Left kidney (tissue), 8 donors: ENCODE data around the gene EZH2. TPM values are rescaled to one million over a fixed set of nuclear protein-coding genes. Genes with fewer than 3 reads are reported as not detected.

Experiments
- DNase-seq: peaks from one replicate; pipeline ENCODE4 v3.0.0-alpha.2; 2013
- long read RNA-seq, 8 donors: transcript quantifications; one replicate each; lab custom pipeline, GENCODE V29; 2026
- polyA plus RNA-seq: library from polyadenylated mRNA; unstranded; fragments of 120-200 nt; gene quantifications from one replicate; pipeline ENCODE4 v1.2.1, GENCODE V29; 2013; ENCODE audit not compliant: insufficient read length

The EZH2 gene
- polyA plus RNA-seq: 63.9 TPM
- long read RNA-seq, donor 1, partial matches to known transcripts: 10 of 13 reads
- long read RNA-seq, donor 1, other reads (novel, unspliced or antisense): 0 of 13 reads
- long read RNA-seq, donor 2, partial matches to known transcripts: 14 of 19 reads
- long read RNA-seq, donor 2, other reads (novel, unspliced or antisense): 0 of 19 reads
- long read RNA-seq, donor 3, partial matches to known transcripts: 27 of 31 reads
- long read RNA-seq, donor 3, other reads (novel, unspliced or antisense): 0 of 31 reads
- long read RNA-seq, donor 4, partial matches to known transcripts: 5 of 5 reads
- long read RNA-seq, donor 4, other reads (novel, unspliced or antisense): 0 of 5 reads
- long read RNA-seq, donor 5, partial matches to known transcripts: 24 of 30 reads
- long read RNA-seq, donor 5, other reads (novel, unspliced or antisense): 0 of 30 reads
- long read RNA-seq, donor 6, transcript EZH2-203 (20 exons, 2,591 nt): major isoform, 5 of 12 reads
- long read RNA-seq, donor 6, partial matches to known transcripts: 7 of 12 reads
- long read RNA-seq, donor 6, other reads (novel, unspliced or antisense): 0 of 12 reads
- long read RNA-seq, donor 7, partial matches to known transcripts: 19 of 22 reads
- long read RNA-seq, donor 7, other reads (novel, unspliced or antisense): 0 of 22 reads
- long read RNA-seq, donor 8, partial matches to known transcripts: 0 of 1 reads
- long read RNA-seq, donor 8, other reads (novel, unspliced or antisense): 0 of 1 reads

- DNase-seq: no peak
Measured at GRCh38 chr7:148884049-148884298, at the start of gene EZH2. Gene EZH2 (minus strand): TSS chr7:148884291. CDS start chr7:148847298, 36,993 bp downstream.

- DNase-seq: no peak
Measured at GRCh38 chr7:148931470-148931869, 47.4 kb upstream of the EZH2 start.

- DNase-seq: no peak
Measured at GRCh38 chr7:148930335-148930734, 46.2 kb upstream of the EZH2 start.

- DNase-seq: no peak
Measured at GRCh38 chr7:148929176-148929575, 45.1 kb upstream of the EZH2 start.

GRCh38 chr7:148927123-148928045, 43.3 kb upstream of the EZH2 start:
- DNase-seq: no peak

DNA sequence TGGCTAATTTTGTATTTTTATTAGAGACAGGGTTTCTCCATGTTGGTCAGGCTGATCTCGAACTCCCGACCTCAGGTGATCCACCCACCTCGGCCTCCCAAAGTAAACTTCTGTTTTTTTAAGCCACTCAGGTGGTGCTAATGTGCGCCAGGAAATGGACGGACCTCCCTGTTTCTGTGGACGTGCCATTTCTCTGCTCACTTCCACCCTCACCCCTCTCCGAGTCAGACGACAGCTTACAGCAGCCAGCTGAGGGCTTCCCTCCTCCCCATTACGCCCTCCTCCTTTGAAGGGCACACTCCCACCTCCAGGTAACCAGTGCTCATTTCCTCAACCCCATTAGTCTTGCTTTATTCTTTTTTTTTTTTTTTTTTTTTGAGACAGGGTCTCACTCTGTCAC, 41.7 kb upstream of the EZH2 start:
- no peak for DNase-seq

- no peak for DNase-seq
Measured at GRCh38 chr7:148924011-148924410, 39.9 kb upstream of the EZH2 start.

DNA sequence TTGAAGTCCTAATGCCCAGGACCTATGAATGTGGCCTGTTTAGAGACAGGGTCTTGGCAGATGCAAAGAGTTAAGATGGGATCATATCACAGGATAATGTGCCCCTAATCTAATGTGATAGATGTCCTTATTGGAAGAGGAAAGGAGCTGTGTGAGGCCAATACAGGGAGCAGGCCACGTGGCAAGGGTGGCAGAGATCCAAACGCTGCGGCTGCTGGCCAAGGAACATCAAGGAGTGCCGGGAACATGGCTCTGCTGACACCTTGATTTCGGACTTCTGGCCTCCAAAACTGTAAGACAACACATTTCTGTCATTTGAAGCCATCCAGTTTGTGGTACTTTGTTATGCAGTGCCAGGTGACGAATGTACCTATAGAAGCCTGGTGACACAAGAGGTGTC, 37.7 kb upstream of the EZH2 start:
- no peak for DNase-seq

DNA sequence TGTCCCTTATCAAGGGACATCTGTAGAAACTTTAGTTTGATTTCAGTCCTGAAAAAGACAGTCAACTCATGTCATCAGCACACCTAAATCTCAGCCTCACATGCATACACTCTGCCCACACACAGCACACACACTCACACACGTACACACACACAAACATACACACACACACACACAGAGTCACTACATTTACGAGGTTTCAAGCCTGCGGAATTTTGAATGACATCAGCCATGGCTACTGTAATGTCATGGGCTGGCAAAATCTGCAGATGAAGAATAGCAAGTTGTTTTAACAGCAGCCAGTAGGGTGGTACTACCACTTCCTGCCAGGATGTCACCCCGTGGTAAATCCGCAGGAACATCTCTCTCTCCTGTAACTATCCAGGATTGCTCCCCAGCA, 37.1 kb upstream of the EZH2 start:
- DNase-seq: no peak

DNA sequence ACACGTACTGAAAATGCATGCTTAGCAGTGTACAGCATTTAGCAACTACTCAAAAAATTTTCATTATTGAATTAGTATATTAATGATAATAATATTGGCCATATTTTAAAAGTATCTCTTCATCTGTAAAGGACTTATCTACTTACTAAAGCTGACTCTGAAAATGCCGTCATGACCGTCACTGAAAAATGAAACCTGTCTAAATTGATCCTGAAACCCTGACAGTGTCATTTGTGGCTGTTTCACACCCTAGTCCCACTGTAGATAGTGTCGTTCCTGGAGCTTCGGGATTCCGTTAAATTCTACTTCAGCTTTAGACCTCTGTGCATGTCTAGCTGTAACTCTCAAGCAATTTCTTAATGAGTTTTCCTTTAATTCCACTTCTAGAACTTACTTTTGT, 35.8 kb upstream of the EZH2 start:
- DNase-seq: no peak

- no peak for DNase-seq
Measured at GRCh38 chr7:148918058-148918596, 34.0 kb upstream of the EZH2 start.

- DNase-seq: peak; percentile 44
Measured at GRCh38 chr7:148916186-148916585, 32.1 kb upstream of the EZH2 start.

- DNase-seq: no peak
Measured at GRCh38 chr7:148915211-148915610, 31.1 kb upstream of the EZH2 start.

GRCh38 chr7:148914208-148914777, 30.2 kb upstream of the EZH2 start:
- no peak for DNase-seq

DNA sequence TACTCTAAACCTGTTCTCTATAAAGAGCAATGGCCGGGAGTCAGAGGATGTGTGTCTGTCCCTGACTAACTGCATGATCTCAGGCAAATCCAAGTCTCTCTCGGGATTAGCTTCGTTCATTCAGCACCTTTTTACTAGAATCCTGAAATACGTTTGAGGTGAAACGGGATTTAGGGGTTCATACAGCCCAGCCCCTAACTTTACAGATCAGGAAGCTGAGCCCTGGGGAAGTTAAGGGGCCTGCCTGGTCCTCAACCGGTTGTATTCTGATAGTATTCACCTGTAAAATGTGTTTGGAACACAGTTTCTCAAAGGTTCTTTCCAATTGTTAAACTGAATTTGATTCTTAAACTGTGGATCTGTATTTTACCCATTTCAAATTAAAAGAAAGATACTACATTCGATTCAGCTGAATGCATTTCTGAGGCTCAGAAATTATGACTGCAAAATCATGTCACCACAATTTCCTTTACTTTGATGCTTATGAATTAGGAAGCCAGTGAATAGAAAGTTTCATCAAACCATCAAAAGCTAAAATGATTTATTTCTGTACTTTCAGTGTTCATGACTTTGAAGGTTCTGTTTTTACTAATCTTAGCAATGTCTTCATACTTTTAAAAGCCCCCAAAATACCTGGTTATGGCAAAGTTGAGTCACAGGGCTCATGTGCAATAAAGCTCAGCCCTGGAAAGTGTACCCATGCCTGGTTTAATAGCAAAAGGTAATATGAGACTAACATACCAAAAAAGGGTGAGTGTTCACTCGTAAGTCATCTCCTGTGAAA, 28.9 kb upstream of the EZH2 start:
- DNase-seq: no peak

DNA sequence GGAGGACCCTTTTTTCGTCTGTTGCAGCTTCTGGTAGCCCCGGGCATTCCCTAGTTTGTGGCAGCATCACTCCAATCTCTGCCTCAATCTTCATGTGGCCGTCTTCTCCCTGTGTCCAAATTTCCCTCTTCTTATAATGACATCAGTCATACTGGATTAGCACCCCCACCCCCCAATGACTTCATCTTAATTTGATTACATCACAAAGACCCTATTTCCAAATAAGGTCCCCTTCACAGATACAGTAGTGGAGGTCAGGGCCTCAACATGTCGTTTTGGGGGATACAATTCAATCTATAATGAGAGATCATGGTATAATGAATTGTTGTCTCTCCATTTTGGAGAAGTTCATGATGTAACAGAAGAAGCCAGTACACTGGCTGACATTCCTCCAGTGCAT, 28.1 kb upstream of the EZH2 start:
- DNase-seq: no peak

- DNase-seq: no peak
Measured at GRCh38 chr7:148911626-148912025, 27.5 kb upstream of the EZH2 start.

GRCh38 chr7:148909568-148909967, 25.5 kb upstream of the EZH2 start:
- no peak for DNase-seq

DNA sequence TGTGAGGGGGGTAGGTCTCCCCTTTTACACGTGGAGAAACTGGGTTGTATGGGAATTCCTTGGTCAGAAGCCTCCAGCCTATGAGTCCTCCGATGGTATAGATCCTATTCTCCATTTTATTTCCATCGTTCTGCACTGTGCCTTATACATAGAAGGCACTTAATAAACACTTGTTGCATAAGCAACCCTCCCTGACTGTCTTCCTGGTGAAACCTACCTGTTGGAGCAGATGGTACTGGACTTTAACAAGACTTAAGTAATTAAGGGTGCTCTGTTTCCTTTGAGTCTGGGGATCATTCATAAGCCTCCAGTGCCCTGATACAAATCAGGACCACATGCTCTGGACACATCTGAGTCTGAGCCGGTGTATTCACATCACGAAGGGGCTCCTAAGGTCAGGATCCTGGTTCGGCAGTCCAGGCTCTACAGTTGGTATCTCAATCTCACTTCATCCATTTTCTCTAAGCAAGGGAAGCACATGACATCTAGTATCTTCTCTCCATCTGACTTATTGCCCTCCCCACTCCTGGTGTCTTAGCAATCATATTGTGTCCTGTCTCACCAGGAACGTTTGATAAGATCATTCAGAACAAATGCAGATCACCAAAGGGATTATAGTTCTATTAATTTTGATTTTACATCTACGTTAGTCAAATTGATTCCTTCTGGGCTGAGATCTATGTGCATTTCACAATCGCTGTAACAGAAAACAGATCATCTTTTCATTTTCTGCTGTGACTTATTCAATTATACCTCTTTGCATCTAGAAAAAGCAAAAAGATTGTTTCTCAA, 22.8 kb upstream of the EZH2 start:
- no peak for DNase-seq

GRCh38 chr7:148905093-148905666, 21.1 kb upstream of the EZH2 start:
- no peak for DNase-seq
